IMR-90 (cell line): ENCODE results near the gene RPS15. TPM values are rescaled to one million over a fixed set of nuclear protein-coding genes. Genes with fewer than 3 reads are reported as not detected.

ENCODE experiments used
- ATAC-seq: fragments of 200-7000 bp; cut with Tn5 transposase; 2 replicates; pipeline ENCODE4 v1.9.1; 2020; ENCODE audit warnings: low read depth, mild to moderate bottlenecking, moderate library complexity
- BruUV-seq: library from RNA; stranded (reverse); fragments of 400-500 nt; replicated peaks from 2 replicates; lab custom pipeline; 2021; lab: Mats Ljungman, UMichigan
- CTCF ChIA-PET: fragments of 300-600 bp; formaldehyde crosslinking; extraction: SDS; loops from one replicate; lab custom pipeline; 2021; ENCODE audit warnings: antibody characterized with exemption; lab: Yijun Ruan, JAX
- POLR2A ChIA-PET: fragments of 300-600 bp; sonication (Branson Sonifier 250); formaldehyde crosslinking; loops from one replicate; lab custom pipeline; 2022; ENCODE audit warnings: antibody characterized with exemption; ENCODE audit not compliant: unreplicated experiment; lab: Charles Lee
- DNase-seq: peaks from one replicate; pipeline ENCODE4 v3.0.0; 2013
- H2AFZ ChIP-seq: replicated peaks from 2 replicates; pipeline ENCODE3; 2013; ENCODE audit warnings: low read length, mild to moderate bottlenecking; ENCODE audit not compliant: poor library complexity
- H2AK5ac ChIP-seq: 2 replicates; pipeline ENCODE4 v1.6.1; 2013; ENCODE audit warnings: low read depth, low read length, inconsistent platforms
- H2AK9ac ChIP-seq: replicated peaks from 2 replicates; pipeline ENCODE3; 2013; ENCODE audit warnings: mild to moderate bottlenecking, low read depth, low read length, moderate library complexity; ENCODE audit not compliant: poor library complexity
- H2BK120ac ChIP-seq: 2 replicates; pipeline ENCODE4 v1.6.1; 2013; ENCODE audit warnings: low read depth, low read length, inconsistent platforms
- H2BK15ac ChIP-seq: 3 replicates; pipeline ENCODE4 v1.6.1; 2013; ENCODE audit warnings: low read depth, low read length, inconsistent platforms
- H2BK20ac ChIP-seq: 2 replicates; pipeline ENCODE4 v1.6.1; 2013; ENCODE audit warnings: low read depth, mild to moderate bottlenecking, inconsistent platforms, low read length, moderate library complexity
- H2BK5ac ChIP-seq: 2 replicates; pipeline ENCODE4 v1.6.1; 2013; ENCODE audit warnings: mild to moderate bottlenecking, low read depth, low read length, inconsistent platforms; ENCODE audit not compliant: poor library complexity, severe bottlenecking
- H3K14ac ChIP-seq: replicated peaks from 2 replicates; pipeline ENCODE4 v1.6.1; 2013; ENCODE audit warnings: low read depth, low read length, inconsistent platforms
- H3K18ac ChIP-seq: 2 replicates; pipeline ENCODE4 v1.6.1; 2013; ENCODE audit warnings: low read depth, low read length, control low read depth
- H3K23ac ChIP-seq: 2 replicates; pipeline ENCODE4 v1.6.1; 2013; ENCODE audit warnings: low read depth, low read length, inconsistent platforms
- H3K27ac ChIP-seq: 2 replicates; pipeline ENCODE4 v1.5.1; 2013; ENCODE audit warnings: mild to moderate bottlenecking, control low read depth, low read length; ENCODE audit not compliant: insufficient read depth
- H3K27me3 ChIP-seq: 2 replicates; pipeline ENCODE4 v1.6.1; 2013; ENCODE audit warnings: low read length; ENCODE audit not compliant: control insufficient read depth, insufficient read depth
- H3K36me3 ChIP-seq: 2 replicates; pipeline ENCODE4 v1.6.1; 2013; ENCODE audit warnings: low read length, mixed read lengths; ENCODE audit not compliant: control insufficient read depth, insufficient read depth
- H3K4ac ChIP-seq: 2 replicates; pipeline ENCODE4 v1.6.1; 2013; ENCODE audit warnings: low read depth, low read length, inconsistent platforms
- H3K4me1 ChIP-seq: 2 replicates; pipeline ENCODE4 v1.6.1; 2013; ENCODE audit warnings: low read length, mixed read lengths; ENCODE audit not compliant: control insufficient read depth, insufficient read depth
- H3K4me2 ChIP-seq: 2 replicates; pipeline ENCODE4 v1.6.1; 2013; ENCODE audit warnings: low read depth, mild to moderate bottlenecking, control low read depth, low read length, moderate library complexity
- H3K4me3 ChIP-seq: 2 replicates; pipeline ENCODE4 v1.5.1; 2013; ENCODE audit warnings: low read depth, mild to moderate bottlenecking, control low read depth, low read length, moderate library complexity; ENCODE audit not compliant: insufficient read depth
- H3K56ac ChIP-seq: 2 replicates; pipeline ENCODE4 v1.6.1; 2013; ENCODE audit warnings: low read length, inconsistent platforms; ENCODE audit not compliant: insufficient read depth; ENCODE audit errors: extremely low read depth
- H3K79me1 ChIP-seq, 2 experiments: 2 replicates each; pipeline ENCODE4 v1.6.1; 2013; ENCODE audit warnings: low read length in 2 of 2, inconsistent platforms in 1 of 2, low read depth in 1 of 2
- H3K9ac ChIP-seq: 2 replicates; pipeline ENCODE4 v1.6.1; 2013; ENCODE audit warnings: low read depth, low read length, control low read depth
- H3K9me1 ChIP-seq: 2 replicates; pipeline ENCODE4 v1.6.1; 2013; ENCODE audit warnings: low read length, inconsistent platforms; ENCODE audit not compliant: insufficient read depth
- H3K9me3 ChIP-seq: 2 replicates; pipeline ENCODE4 v1.6.1; 2013; ENCODE audit warnings: low read length; ENCODE audit not compliant: control insufficient read depth, insufficient read depth
- H4K20me1 ChIP-seq: 2 replicates; pipeline ENCODE4 v1.6.1; 2013; ENCODE audit warnings: low read length, inconsistent platforms; ENCODE audit not compliant: insufficient read depth
- H4K5ac ChIP-seq: 2 replicates; pipeline ENCODE4 v1.6.1; 2013; ENCODE audit warnings: mild to moderate bottlenecking, low read depth, low read length, control low read depth
- H4K8ac ChIP-seq, 2 experiments: 2 replicates each; pipeline ENCODE4 v1.6.1; 2013; ENCODE audit warnings: low read depth in 2 of 2, low read length in 2 of 2, control low read depth in 1 of 2, inconsistent platforms in 1 of 2
- H4K91ac ChIP-seq: 2 replicates; pipeline ENCODE4 v1.6.1; 2013; ENCODE audit warnings: low read depth, low read length, inconsistent platforms; ENCODE audit not compliant: insufficient read depth
- CEBPB ChIP-seq: IDR thresholded peaks from 2 replicates; pipeline ENCODE4 v1.6.1; 2012; ENCODE audit warnings: low read depth, low read length, improper control_type of control experiment
- MAFK ChIP-seq: IDR thresholded peaks from 2 replicates; pipeline ENCODE4 v1.6.1; 2012; ENCODE audit warnings: low read depth, low read length, improper control_type of control experiment
- RFX5 ChIP-seq: IDR thresholded peaks from 2 replicates; pipeline ENCODE4 v1.8.0; 2012; ENCODE audit warnings: low read depth, mild to moderate bottlenecking, low read length, moderate library complexity
- WGBS, 2 experiments: methylation state at CpG; one replicate each; pipeline versions ENCODE4 v1.1.5 to v1.1.7; 2013; ENCODE audit warnings: missing lambda C conversion rate in 2 of 2; ENCODE audit not compliant: insufficient read length in 1 of 2; ENCODE audit errors: extremely low coverage in 2 of 2; 5-methylcytosine and 5-hydroxymethylcytosine counted together
- dilution Hi-C: fragments of 300-500 bp; cut with HindIII; formaldehyde crosslinking; loops from one replicate; pipeline ENCODE4 v1.14.3; 2018; ENCODE audit warnings: low sequenced_read_pairs; ENCODE audit not compliant: unreplicated experiment
- in situ Hi-C: fragments of 300-500 bp; cut with MboI; formaldehyde crosslinking; loops from 3 replicates; pipeline ENCODE4 v1.14.3; 2019; ENCODE audit warnings: low sequenced_read_pairs, inconsistent platforms, mixed read lengths
- intact Hi-C: fragments of 100-400 bp; cut with micrococcal nuclease; formaldehyde crosslinking; loops from 2 replicates; pipeline ENCODE4 v1.10.0; 2022
- polyA plus RNA-seq, 3 experiments: library from polyadenylated mRNA; depleted of rRNA; stranded (reverse); fragments of >200 nt; gene quantifications; 2 replicates each; pipeline ENCODE4 v1.2.3, GENCODE V29; 2012; ENCODE audit warnings: low replicate concordance in 1 of 3
- total RNA-seq: library from RNA; depleted of rRNA; stranded (reverse); fragments of >200 nt; gene quantifications from 2 replicates; pipeline ENCODE4 v1.2.3, GENCODE V29; 2012

The RPS15 gene
- total and polyA plus RNA-seq, 2 of the 4 experiments (the other 2 are of a cell fraction), result 1,179 to 1,855 TPM

DNA sequence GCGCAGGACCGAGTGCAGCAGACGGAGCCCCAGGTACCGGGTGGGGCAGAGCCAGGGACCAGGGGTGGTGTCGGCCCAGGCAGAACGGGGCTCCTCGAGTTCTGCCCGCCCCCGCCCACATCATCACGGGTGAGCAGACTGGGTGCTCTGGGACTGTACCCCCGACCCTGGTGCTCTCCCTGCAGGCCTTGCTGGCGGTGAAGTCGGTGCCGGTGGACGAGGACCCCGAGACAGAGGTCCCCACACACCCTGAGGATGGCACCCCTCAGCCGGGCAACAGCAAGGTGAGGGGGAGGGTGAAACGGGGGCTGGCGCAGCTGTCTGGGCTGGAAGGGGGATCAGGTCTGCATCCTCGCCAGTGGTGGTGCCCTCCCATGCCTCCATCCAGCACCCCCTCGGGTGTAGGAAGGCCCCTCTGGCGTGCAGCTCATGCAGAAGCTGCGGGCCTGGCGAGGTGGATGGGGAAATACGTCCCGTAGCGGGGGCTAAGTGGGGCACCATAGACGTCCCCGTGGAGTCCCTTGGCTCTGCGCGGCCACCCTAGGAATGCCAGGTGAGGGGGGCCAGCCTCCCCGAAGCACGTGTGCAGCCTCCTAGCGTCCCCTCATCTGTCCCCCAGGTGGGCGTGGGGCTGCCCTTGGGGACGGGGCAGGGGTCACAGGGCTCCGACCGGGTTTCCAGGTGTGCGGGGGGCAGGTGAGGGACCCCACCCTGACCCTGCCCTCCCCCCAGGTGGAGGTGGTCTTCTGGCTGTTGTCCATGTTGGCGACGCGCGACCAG, 18.1 kb downstream of the RPS15 start:
- Histone ChIP-seq H2BK120ac (no peak overlapping the region), H3K4me3 (no peak overlapping the region), H3K36me3 (peaks cover 3% of the 10 kb centered on the region; the same call in 1 of the 2 replicates), H3K56ac (no peak overlapping the region), H4K5ac (no peak overlapping the region), H3K4me2 (no peak overlapping the region), H2AK5ac (no peak overlapping the region), H2AK9ac (peak overlapping the region; percentile 28), H4K91ac (no peak overlapping the region), H2AFZ (peak overlapping the region; percentile 32), H4K8ac (no peak overlapping the region), H3K9ac (no peak overlapping the region), H3K23ac (no peak overlapping the region), H2BK15ac (no peak overlapping the region), H3K27me3 (peaks cover 50% of the 10 kb centered on the region), H3K9me3 (no peaks in the 10 kb centered on the region), H3K27ac (no peak overlapping the region), H3K4ac (no peak overlapping the region), H3K79me1 (no peaks in the 10 kb centered on the region), H2BK5ac (no peak overlapping the region), H2BK20ac (no peak overlapping the region), H4K20me1 (peaks cover 47% of the 10 kb centered on the region), H3K9me1 (0 out of 2 replicates have a peak, but pooled peaks cover 2% of the 10 kb centered on the region), H3K4me1 (no peaks in the 10 kb centered on the region), H3K14ac (no peak overlapping the region), H3K18ac (no peak overlapping the region)
- intact Hi-C loops (no loop called here), in situ Hi-C loops (no loop called here), dilution Hi-C loops (no loop called here)
- BruUV-seq, result no TSS peak
- ATAC-seq (no peak), DNase-seq (no peak)
- CTCF ChIA-PET, result no interaction called here
- no peak for TF ChIP-seq RFX5
- no peak for TF ChIP-seq CEBPB
- no peak for TF ChIP-seq MAFK
- WGBS, 2 experiments, result 22% methylated on average over 12 of the region's 43 CpGs; no CpG with 5 or more reads in 1 of the 2 experiments
- POLR2A ChIA-PET, result no interaction called here
